HG03064 (cell line): ENCODE results near the gene TFF2.

Experiments
- ATAC-seq: cut with Tn5 transposase; IDR thresholded peaks from one replicate; pipeline ENCODE4 v1.9.1; 2021; ENCODE audit warnings: low read depth; ENCODE audit not compliant: unreplicated experiment

TFF2 gene

DNA sequence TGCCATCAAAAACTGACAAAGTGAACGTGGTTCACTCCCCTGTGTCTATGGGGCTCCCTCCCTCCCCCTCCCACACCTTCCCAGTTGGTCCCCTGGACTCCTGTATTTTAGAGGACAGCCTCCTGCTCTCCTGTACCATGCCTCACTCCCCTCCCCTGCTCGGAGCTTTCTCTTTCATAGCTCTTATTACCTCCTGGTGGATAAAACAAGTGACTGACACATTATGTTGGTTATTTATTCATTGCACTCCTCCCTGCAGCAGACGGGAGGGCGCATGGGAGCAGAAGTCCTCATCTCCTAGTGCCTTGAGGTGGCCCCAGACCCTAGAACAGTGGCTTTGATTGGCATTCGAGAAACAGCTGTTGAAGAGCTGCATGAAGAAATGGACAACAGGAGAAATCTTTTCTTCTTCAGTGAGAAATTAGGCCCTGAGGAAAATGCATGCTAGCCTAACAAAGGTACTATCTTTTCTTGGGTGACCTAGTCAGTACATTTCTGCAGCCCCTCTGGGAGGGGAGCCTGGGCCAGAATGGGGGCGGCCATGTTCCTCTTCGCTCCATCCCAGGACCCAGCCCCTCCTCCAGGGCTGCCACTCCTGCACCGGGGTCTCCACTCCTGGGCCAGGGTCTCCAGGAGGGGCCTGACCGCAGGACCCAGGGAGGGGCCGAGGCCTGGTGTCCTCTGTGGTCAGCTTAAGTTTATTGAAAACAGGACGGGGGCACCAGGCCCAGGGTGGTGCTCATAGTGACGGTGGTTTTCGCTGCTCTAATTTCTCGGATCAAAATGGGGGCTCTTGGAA lies 16.8 kb upstream of the TFF2 start:
- no peak for ATAC-seq

DNA sequence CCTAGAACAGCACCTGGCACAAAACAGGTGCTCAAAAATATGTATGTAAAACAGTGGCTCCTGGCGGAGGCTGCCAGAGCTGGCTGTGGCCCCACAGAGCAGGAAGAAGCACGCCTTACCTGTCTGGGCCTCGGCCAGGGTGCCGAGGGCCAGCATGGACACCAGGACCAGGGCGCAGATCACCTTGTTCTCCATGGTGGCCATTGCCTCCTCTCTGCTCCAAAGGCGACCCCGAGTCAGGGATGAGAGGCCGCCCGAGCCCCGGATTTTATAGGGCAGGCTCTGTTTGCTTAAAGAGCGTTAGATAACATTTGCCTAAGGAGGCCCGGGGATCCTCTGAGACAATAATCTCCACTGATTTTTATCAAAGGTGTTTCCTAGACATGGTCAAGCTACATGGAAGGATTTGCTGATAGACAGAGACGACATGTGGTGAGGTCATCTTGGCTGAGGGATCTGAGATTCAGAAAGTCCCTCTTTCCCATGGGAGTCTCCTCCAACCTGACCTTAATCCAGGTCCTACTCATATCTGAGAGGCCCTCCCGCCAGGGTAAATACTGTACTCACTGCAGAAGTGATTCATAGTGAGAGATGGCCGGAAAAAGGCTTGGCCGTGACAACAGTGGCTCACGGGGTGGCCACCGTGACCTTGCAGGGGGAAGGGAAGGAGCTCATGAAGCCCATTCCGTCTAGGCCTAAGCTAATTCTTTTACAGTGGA lies 15.7 kb upstream of the TFF2 start, which contains the start of gene TFF1:
TSS of gene TFF1 (minus strand) at position 244 of the 719 bp plus-strand sequence. CDS start at position 204, 40 bp downstream.
- ATAC-seq: no peak

DNA sequence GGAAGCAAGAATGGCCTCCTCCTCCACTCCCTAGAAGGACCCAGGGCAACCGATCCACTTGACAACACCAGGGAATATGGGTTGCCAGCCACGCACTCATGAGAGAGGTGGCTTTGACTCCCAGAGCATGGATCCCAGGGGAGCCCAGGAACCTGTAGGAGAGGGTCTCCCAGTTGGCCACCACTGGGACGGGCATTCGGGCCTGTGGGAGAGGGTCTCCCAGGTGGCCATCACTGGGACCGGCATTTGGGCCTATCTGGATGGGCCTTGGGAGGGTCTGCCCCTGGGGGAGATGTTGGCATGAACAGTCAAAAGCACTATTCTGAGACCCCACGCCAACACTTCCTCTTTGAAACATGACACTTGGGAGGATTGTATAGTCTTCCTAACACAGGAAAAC lies 15.0 kb upstream of the TFF2 start:
- no peak for ATAC-seq

DNA sequence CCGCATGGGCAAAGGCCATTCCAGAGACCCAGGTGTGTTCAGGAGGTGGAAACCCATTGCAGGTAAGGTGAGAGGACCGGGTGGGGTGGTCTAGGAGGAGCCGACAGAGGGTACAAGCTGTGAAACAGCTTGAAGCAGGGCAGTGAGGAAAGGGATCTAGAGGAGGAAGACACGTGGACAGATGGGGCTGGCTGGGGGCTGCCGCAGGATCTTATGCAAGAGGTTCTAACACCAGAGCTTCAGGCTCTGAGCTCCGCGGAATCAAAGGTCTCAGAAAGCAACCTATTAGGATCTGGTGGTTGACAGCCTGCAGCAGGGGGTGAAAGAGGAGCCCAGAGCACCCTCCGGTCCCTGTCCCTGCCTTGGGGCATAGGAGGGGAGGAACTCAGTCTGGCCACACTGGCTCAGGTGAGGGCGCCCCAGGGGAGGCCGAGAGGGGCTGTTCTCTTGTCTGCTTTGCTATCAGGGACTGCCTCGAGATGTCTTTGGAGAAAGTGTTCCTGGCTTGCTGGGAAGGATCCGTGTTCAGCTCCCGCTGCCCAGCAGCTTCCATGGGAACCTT lies 13.6 kb upstream of the TFF2 start:
- no peak for ATAC-seq

DNA sequence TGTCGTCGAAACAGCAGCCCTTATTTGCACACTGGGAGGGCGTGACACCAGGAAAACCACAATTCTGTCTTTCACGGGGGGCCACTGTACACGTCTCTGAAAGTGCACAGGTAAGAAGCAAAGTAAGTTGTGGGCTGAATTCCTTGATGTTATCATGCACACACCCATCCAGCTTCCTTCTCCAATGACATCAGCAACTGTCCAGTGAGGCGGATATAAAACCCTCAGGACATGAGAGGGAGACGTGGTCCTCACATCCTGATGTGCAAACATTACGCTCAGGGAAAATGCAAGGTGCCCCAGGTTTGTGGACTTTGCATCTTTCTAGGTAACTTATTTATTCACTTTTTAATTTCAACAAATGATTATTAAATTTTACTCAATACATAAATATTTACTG lies 12.5 kb upstream of the TFF2 start:
- ATAC-seq: no peak

DNA sequence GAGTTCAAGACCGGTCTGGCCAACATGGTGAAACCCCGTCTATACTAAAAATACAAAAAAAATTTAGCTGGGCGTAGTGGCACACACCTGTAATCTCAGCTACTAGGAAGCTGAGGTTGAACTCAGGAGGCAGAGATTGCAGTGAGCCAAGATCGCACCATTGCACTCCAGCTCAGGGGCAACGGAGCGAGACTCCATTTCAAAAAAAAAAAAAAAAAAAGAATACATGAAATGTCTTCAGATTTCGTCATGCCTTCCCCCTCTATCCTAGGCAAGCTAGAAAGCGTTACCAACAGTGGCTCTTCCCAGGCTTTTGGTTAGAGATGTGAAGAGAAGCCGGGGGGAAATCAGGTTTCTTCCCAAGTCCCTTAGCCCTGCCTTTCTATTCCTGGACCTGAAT lies 11.9 kb upstream of the TFF2 start:
- no peak for ATAC-seq

DNA sequence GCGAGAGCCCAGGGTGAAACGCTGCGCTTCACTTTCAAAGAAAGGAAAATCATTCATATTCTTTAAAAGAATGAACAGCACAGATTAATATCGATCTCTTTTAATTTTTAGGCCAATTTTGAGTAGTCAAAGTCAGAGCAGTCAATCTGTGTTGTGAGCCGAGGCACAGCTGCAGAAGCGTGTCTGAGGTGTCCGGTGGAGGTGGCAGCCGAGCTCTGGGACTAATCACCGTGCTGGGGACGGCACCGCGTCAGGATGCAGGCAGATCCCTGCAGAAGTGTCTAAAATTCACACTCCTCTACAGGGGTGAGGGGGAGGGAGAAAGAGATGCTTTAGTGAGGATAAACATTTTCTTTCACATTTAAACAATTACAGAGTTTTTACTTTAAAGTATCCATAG lies 11.4 kb upstream of the TFF2 start:
- ATAC-seq: no peak

DNA sequence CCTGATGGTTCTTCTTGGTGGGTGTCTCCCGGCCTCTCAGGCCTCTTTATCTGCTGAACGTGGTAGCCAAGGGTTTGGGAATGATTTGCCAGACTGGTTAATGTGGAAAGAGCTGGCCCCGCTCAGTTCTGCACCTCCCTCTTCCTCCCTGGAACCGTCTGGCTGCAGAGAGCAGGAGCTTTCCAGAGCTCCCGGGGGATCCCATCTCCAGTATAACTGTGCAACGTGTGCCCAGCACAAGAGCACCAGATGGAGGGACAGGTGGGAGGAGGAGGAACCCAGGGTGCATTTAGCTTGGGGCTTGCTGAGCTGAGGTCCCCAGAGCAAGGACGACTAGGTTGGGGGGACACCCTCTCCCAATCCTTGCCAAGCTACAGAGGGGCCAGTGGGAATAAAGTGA lies 10.5 kb upstream of the TFF2 start:
- ATAC-seq: no peak

DNA sequence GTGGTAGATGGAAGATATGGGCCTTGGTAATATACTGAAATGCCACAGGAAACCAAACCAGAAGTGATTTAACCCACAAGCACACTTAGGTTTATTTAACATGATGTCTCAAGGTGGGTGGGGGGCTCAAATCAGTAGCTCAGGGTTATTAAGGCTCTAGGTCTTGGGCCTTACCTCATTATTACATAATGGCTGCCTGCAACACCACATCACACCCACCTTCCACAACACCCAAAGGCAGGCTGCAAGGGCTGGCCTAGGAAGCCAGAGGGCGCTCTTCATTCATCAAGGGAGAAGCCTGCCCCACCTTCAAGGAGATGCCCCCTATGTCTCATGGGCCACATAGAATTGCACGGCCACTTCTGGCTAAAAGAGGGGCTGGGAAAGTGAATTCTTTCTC lies 9.5 kb upstream of the TFF2 start:
- no peak for ATAC-seq

DNA sequence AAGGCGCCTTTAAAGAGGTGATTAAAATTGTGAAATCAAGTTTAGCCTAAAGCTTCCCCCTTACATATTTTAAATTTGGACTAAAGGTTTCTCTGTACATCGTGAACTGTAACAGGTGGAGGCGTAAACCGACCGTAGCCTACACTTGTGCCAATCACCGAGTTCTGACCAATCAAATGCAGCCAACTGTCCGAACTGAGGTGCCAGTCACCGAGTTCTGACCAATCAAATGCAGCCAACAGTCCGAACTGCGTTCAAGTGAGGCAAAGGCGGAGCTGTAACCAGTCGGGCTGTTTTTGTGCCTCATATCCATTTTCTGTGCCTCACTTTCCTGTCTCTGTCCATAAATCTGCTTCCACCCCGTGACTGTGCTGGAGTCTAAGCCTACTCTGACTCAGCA lies 8.1 kb upstream of the TFF2 start:
- no peak for ATAC-seq

DNA sequence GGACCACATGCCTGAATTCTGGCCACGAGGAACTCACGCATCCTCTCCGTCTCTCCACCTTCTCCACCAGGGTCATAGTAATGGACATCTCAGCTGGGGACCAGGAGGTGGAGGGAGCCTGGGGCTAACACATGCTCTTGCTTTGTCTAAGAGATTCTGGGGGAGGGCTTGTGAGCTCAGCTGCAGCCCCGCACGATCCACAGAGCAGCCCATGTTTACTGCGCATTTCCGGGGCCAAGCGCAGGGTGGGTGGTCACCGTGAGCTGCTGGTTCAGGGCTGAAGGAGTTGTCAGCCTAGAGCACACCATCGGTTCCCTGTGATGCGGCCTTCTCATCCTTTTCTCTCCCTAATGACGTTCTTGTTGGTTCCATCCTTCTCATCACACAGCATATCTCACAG lies 7.5 kb upstream of the TFF2 start:
- no peak for ATAC-seq

DNA sequence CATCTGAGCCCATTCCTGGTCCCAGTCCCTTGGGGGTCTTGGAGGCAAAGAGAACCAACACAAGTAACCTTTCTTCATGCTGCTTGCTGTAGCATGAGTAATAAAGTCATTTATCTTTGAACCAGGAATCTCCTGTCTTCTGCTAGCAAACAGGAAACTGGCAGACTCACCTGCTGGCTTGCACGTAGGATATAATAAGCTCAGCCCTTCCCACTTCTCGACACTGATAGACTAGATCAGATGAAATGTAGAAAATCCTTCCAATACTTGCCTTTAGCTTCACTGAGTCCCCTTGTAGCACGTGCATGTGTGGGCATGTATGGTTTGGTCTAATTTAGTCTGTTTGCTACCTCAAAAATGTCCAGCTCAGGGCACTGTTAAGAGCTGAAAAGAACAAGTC lies 6.5 kb upstream of the TFF2 start:
- ATAC-seq: no peak

DNA sequence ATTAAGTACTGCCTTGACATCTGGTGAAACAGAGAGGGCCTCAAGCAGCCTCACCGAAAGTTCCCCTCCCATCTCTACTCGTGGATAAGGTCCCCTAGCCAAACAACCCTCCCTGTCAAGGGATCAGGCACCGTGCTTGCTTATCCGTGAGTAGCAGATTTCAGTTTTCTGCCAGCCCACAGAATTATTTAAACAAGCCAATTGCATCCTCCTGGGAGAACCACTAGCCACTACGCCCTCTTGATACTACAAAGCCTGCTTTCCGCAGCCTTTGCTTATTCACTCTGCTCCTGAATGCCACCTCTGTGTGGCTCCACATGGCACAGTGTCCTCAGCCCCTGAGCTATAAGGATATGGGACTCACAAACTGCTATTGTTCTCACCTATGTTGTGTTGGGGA lies 5.9 kb upstream of the TFF2 start:
- ATAC-seq: no peak

DNA sequence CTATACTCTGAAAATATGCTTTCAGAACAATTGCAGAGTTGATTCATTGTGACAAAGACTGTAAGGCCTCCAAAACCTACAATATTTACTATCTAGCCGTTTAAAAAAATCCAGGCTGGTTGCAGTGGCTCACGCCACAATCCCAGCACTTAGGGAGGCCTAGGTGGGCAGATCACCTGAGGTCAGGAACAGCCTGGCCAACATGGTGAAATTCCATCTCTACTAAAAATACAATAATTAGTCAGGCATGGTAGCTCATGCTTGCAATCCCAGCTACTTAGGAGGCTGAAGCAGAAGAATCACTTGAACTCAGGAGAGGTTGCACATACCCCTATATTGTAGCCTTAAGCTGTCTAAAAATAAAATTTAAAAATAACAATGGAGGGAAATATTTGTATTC lies 5.3 kb upstream of the TFF2 start:
- ATAC-seq: no peak

DNA sequence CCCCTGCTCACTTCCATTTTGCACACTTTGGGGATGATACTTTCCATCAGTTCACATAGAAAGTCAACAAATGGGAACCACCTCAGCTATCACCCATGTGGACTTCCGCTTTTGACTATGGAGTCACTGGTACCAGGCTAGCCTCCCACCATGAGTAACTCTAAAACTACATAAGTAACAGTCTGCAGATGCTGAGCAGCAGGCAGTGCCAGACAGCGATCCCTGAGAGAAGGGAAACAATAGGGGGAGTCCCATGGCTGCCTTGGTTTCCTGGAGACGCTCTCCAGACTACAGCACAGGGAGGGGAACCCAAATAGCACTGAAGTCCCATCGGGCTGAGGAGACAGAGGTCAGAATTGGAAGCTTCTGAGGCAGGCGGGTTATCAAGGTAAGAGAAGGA lies 2.8 kb upstream of the TFF2 start:
- ATAC-seq: no peak

DNA sequence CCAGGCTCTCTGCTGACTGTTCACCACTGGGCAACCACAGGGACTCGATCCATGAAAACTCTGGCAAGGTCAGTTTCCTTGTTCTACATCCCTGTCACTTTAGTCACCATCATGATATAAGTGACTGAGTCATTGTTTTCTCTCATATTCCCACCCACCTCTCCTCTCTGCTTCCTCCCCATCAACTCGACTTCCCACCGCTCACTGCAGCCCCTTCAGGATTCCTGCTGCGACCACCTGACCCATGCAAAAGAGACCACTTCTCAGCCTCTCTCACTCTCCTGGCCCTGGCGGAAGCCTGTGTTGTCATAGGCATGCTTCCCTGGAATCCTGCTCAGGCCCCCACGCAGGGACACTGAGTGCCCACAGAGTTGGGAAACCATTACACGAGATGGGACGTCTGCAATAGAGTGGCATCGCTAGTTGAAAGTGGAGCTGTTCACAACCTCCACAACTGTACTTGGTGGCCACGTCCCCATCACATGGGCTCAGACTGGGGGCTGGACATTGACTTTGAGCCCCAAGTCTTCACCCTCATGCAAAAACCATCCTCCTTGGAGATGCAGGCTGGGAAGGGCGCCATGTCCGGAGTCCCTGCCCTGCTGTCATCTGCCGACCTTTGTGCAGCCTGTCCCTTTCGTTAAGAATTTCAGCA lies 1.8 kb upstream of the TFF2 start:
- no peak for ATAC-seq

DNA sequence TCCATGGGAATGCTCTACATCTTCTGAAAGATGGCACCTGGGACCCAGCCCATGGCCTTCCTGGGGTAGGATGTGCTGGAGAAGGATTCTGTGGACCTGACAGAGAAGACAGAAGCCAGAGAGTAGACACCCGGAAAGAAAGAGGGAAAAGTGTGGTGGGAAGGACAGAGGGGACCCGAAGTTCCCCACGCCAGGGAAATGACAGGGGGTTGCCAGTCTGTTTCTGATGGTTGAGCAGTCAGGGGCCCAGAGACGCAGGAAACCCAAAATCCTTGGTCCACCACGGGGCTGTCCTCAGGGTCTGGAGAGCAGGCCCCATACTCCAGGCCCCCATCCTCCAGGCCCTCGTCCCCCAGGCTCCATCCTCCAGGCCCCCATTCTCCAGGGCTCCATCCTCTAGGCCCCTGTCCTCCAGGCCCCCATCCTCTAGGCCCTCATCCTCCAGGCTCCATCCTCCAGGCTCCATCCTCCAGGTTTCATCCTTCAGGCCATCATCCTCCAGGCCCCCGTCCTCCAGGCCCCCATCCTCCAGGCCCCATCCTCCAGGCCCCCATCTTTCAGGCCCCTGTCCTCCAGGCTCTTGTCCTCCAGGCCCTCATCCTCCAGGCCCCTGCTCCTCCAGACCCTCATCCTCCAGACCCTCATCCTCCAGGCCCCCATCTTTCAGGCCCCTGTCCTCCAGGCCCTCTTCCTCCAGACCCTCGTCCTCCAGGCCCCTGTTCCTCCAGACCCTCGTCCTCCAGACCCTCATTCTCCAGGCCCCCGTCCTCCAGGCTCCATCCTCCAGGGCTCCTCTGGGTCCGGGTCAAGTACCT lies 1.0 kb upstream of the TFF2 start:
- no peak for ATAC-seq

DNA sequence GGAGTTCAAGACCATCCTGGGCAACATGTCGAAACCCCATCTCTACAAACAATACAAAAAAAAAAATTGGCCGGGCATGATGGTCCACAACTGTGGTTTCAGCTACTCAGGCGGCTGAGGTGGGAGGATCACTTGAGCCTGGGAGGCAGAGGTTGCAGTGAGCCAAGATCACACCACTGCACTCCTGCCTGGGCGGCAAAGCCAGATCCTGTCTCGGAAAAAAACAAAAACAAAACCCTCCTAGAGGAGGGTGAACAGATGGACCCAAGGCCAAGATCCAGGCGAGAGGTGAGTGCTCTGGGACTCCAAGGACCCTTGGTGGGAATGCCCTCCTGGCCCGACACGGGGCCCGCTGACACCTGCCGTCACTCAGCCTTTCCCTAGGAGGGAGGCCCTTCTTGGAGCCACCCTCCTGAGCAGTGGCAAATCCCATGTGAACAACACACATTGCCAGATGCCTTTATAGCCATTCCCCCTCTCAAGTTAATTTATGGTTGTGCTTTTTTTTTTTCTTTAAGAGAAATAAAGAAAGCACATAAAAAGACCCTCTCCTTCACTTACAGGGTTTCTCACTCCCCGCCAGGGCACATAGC lies 380 bp downstream of the TFF2 start:
- ATAC-seq: no peak

DNA sequence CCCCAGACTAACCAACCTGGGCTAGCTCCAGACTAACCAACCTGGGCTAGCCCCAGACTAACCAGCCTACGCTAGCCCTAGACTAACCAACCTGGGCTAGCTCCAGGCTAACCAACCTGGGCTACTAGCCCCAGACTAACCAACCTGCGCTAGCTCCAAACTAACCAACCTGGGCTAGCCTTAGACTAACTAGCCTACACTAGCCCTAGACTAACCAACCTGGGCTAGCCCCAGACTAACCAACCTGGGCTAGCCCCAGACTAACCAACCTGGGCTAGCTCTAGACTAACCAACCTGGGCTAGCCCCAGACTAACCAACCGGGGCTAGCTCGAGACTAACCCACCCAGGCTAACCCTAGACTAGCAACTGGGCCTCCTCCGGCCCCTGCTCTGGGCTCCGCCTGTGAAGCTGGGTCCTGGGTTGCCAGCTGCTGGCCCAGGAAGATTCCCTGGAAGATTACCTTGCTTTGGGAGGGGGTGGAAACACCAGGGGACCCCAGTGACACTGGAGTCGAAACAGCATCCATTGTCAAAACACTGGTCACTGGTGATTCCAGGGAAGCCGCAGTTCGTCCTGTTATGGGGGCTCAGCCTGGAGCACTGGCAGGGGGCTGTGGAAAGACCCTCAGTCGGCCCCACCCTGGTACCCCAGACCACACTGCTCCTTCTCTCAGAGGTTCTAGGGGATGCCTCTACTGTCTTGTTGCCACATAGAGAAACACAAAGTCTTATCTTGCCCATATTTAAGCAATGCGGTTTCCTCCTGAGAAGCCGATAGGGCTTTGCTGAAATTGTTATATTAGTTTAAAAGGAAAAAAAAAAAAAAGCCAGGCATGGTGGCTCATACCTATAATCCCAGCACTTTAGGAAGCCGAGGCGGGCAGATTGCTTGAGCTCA lies 1.1 kb downstream of the TFF2 start:
- ATAC-seq: no peak
